HEK293 (cell line): ENCODE measurements around the gene CTCFL.

Experiments
- CTCF ChIA-PET: fragments of 350-600 bp; formaldehyde crosslinking; extraction: SDS; loops from one replicate; lab custom pipeline; 2021; ENCODE audit warnings: antibody characterized with exemption; lab: Yijun Ruan, JAX
- POLR2A ChIA-PET: fragments of 300-600 bp; formaldehyde crosslinking; extraction: SDS; loops from one replicate; lab custom pipeline; 2020; ENCODE audit warnings: antibody characterized with exemption, inconsistent platforms; lab: Yijun Ruan, JAX
- H3K27ac ChIP-seq: fragments of 200-500 bp; sonication (Bioruptor generic); 2 replicates; pipeline ENCODE4 v1.5.1; 2014; ENCODE audit warnings: low read depth, low read length, control low read depth, inconsistent platforms; ENCODE audit errors: extremely low read depth
- H3K36me3 ChIP-seq, 2 experiments: fragments of 200-500 bp in 1 of 2; sonication (Bioruptor generic) in 1 of 2; 1 replicate in 1 of 2; 2 replicates in 1 of 2; pipeline ENCODE4 v1.5.1; 2014 to 2017; ENCODE audit warnings: inconsistent platforms in 2 of 2, low read length in 2 of 2; ENCODE audit not compliant: control insufficient read depth in 2 of 2, insufficient read depth in 1 of 2
- H3K4me1 ChIP-seq: fragments of 200-500 bp; sonication (Bioruptor generic); 2 replicates; pipeline ENCODE4 v1.5.1; 2014; ENCODE audit warnings: mild to moderate bottlenecking, low read length, inconsistent platforms; ENCODE audit not compliant: control insufficient read depth, insufficient read depth
- H3K4me3 ChIP-seq: 2 replicates; pipeline ENCODE4 v1.5.1; 2011; ENCODE audit warnings: low read depth, mild to moderate bottlenecking, control low read depth, low read length, moderate library complexity
- H3K9me3 ChIP-seq: fragments of 200-500 bp; sonication (Bioruptor generic); 2 replicates; pipeline ENCODE4 v1.5.1; 2014; ENCODE audit warnings: low read depth, low read length, inconsistent platforms; ENCODE audit not compliant: control insufficient read depth, insufficient read depth
- ZBTB17 ChIP-seq: fragments of 450-650 bp; formaldehyde crosslinking; IDR thresholded peaks from 2 replicates; pipeline ENCODE4 v1.5.1; 2016; ENCODE audit warnings: missing biosample characterization, missing genetic modification characterization
- ZFP37 ChIP-seq: fragments of 450-650 bp; formaldehyde crosslinking; IDR thresholded peaks from 2 replicates; pipeline ENCODE4 v1.5.1; 2016; ENCODE audit warnings: missing biosample characterization, missing genetic modification characterization
- ZNF157 ChIP-seq: fragments of 450-650 bp; formaldehyde crosslinking; IDR thresholded peaks from 2 replicates; pipeline ENCODE4 v1.5.1; 2016; ENCODE audit warnings: missing biosample characterization, missing genetic modification characterization
- ZNF184 ChIP-seq: fragments of 450-650 bp; IDR thresholded peaks from 2 replicates; pipeline ENCODE4 v1.5.1; 2018; ENCODE audit warnings: missing biosample characterization, mild to moderate bottlenecking, missing genetic modification characterization
- ZNF223 ChIP-seq: fragments of 450-650 bp; formaldehyde crosslinking; IDR thresholded peaks from 2 replicates; pipeline ENCODE4 v1.5.1; 2016; ENCODE audit warnings: missing biosample characterization, missing genetic modification characterization
- ZNF302 ChIP-seq: fragments of 450-650 bp; formaldehyde crosslinking; IDR thresholded peaks from 2 replicates; pipeline ENCODE4 v1.5.1; 2016; ENCODE audit warnings: missing biosample characterization, missing genetic modification characterization, low read depth
- ZNF391 ChIP-seq: fragments of 450-650 bp; formaldehyde crosslinking; IDR thresholded peaks from 2 replicates; pipeline ENCODE4 v1.5.1; 2016; ENCODE audit warnings: low read depth, missing biosample characterization, missing genetic modification characterization, borderline replicate concordance
- ZNF548 ChIP-seq: fragments of 450-650 bp; formaldehyde crosslinking; IDR thresholded peaks from 2 replicates; pipeline ENCODE4 v1.5.1; 2016; ENCODE audit warnings: missing biosample characterization, missing genetic modification characterization
- ZNF654 ChIP-seq: fragments of 450-650 bp; formaldehyde crosslinking; IDR thresholded peaks from 2 replicates; pipeline ENCODE4 v1.5.1; 2016; ENCODE audit warnings: low read depth, missing biosample characterization, missing genetic modification characterization
- ZNF768 ChIP-seq: fragments of 450-650 bp; formaldehyde crosslinking; IDR thresholded peaks from 2 replicates; pipeline ENCODE4 v1.5.1; 2018; ENCODE audit warnings: missing biosample characterization, mild to moderate bottlenecking, missing genetic modification characterization
- ZNF830 ChIP-seq: fragments of 450-650 bp; IDR thresholded peaks from 2 replicates; pipeline ENCODE4 v1.5.0; 2018; ENCODE audit warnings: missing biosample characterization, missing genetic modification characterization, low read depth, mild to moderate bottlenecking, moderate library complexity
- ZSCAN30 ChIP-seq: fragments of 450-650 bp; IDR thresholded peaks from 2 replicates; pipeline ENCODE4 v1.5.1; 2018; ENCODE audit warnings: missing biosample characterization, mild to moderate bottlenecking, missing genetic modification characterization, moderate library complexity
- TF ChIP-seq, protein P1 (sequence below): fragments of 450-650 bp; formaldehyde crosslinking; IDR thresholded peaks from 2 replicates; pipeline ENCODE4 v1.5.1; 2016; ENCODE audit warnings: missing biosample characterization, missing genetic modification characterization
- TF ChIP-seq, protein P2 (sequence below): fragments of 450-650 bp; formaldehyde crosslinking; IDR thresholded peaks from 2 replicates; pipeline ENCODE4 v1.5.1; 2016; ENCODE audit warnings: missing biosample characterization, missing genetic modification characterization, low read depth
- TF ChIP-seq, protein P3 (sequence below): fragments of 450-650 bp; formaldehyde crosslinking; IDR thresholded peaks from 2 replicates; pipeline ENCODE4 v1.5.1; 2016; ENCODE audit warnings: missing biosample characterization, missing genetic modification characterization

CTCFL gene

DNA sequence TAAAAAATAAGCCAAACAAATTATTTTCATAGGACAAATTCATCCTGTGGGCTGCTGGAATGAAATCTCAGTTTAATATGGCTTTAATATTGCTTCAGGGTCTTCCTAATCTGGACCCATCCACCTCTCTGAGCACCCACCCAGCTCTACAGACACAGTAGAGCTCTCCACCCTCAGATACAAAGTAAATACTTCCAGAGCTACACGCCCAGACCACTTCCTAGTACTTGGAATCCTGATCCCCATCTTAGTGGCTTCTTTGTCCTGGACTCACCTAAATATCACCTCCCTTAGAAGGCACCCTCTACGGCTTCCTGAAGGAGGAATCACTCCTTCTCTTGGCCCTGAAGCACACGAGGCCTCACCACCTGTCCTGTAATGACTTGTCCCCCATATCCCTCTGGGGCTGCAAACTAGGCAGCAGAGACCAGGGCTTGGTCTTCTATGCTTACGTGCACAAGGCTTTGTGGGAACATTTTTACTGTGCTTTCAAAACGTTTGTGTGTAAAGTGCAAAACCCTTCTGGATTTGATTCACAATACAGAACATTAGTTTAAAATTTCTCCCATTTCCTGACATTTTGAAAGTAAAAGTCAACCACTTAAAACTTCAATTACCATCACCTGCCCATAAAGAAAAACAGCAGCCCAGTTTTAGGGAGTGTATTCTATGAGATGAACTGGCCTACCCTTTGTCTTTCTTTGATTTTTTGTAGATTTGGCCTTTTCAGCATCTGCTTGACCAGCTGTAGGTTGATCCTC is 2.4 kb downstream of the CTCFL start:
- no peaks in the 10 kb centered on the region for H3K4me1 ChIP-seq
- no peaks in the 10 kb centered on the region for H3K9me3 ChIP-seq
- H3K27ac ChIP-seq, result no peak overlapping the region
- no peak overlapping the region for H3K4me3 ChIP-seq
- TF ChIP-seq ZNF184 (tag by site-specific recombination) (no peak), ZNF768 (tag by site-specific recombination) (no peak), ZNF391 (no peak), ZFP37 (tag by site-specific recombination) (no peak), ZNF223 (tag by site-specific recombination) (no peak), ZBTB17 (tag by site-specific recombination) (no peak)
- TF ChIP-seq, protein P1, sequence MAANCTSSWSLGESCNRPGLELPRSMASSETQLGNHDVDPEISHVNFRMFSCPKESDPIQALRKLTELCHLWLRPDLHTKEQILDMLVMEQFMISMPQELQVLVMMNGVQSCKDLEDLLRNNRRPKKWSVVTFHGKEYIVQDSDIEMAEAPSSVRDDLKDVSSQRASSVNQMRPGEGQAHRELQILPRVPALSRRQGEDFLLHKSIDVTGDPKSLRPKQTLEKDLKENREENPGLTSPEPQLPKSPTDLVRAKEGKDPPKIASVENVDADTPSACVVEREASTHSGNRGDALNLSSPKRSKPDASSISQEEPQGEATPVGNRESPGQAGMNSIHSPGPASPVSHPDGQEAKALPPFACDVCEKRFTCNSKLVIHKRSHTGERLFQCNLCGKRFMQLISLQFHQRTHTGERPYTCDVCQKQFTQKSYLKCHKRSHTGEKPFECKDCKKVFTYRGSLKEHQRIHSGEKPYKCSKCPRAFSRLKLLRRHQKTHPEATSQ (tag by site-specific recombination), result no peak
- TF ChIP-seq, protein P2, sequence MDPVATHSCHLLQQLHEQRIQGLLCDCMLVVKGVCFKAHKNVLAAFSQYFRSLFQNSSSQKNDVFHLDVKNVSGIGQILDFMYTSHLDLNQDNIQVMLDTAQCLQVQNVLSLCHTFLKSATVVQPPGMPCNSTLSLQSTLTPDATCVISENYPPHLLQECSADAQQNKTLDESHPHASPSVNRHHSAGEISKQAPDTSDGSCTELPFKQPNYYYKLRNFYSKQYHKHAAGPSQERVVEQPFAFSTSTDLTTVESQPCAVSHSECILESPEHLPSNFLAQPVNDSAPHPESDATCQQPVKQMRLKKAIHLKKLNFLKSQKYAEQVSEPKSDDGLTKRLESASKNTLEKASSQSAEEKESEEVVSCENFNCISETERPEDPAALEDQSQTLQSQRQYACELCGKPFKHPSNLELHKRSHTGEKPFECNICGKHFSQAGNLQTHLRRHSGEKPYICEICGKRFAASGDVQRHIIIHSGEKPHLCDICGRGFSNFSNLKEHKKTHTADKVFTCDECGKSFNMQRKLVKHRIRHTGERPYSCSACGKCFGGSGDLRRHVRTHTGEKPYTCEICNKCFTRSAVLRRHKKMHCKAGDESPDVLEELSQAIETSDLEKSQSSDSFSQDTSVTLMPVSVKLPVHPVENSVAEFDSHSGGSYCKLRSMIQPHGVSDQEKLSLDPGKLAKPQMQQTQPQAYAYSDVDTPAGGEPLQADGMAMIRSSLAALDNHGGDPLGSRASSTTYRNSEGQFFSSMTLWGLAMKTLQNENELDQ (tag by site-specific recombination), result no peak
- ChIA-PET CTCF (interaction anchor here (0.5 to 1.6 kb wide), 8 partner anchors 9 to 947 kb away, joined by 3 to 6 read pairs (median 3); no protein-coding TSS in a partner anchor), POLR2A (no interaction called here)
- no peaks in the 10 kb centered on the region for H3K36me3 ChIP-seq

DNA sequence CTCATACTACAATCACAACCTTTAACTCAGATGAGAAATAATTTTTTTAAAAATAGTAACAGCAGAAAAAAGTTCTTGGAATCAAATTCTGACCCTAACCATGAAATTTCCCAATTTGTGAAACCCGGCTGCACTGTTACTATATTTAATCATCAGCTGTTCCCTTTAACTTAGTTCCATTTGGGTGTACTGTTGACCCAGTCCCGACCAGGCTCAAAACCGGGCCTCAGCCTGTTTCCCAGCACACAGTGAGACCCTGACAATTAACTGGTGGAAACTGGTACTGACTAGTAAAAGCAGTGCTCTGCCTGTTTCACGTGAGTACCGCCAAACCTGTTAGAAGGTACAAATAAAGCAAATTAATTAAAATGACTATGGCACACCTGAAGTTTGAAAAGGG is 7.0 kb downstream of the CTCFL start:
- Histone ChIP-seq H3K27ac (no peak overlapping the region), H3K9me3 (no peaks in the 10 kb centered on the region), H3K36me3 (no peaks in the 10 kb centered on the region), H3K4me1 (no peaks in the 10 kb centered on the region), H3K4me3 (no peak overlapping the region)
- CTCF ChIA-PET, result interaction anchor here (0.5 to 8.9 kb wide), 7 partner anchors 9 to 1939 kb away, joined by 3 to 124 read pairs (median 5); no protein-coding TSS in a partner anchor
- TF ChIP-seq ZNF830 (tag by site-specific recombination) (no peak), ZNF548 (tag by site-specific recombination) (no peak), ZNF157 (peak; percentile 85), ZFP37 (tag by site-specific recombination) (no peak)
- POLR2A ChIA-PET, result no interaction called here

DNA sequence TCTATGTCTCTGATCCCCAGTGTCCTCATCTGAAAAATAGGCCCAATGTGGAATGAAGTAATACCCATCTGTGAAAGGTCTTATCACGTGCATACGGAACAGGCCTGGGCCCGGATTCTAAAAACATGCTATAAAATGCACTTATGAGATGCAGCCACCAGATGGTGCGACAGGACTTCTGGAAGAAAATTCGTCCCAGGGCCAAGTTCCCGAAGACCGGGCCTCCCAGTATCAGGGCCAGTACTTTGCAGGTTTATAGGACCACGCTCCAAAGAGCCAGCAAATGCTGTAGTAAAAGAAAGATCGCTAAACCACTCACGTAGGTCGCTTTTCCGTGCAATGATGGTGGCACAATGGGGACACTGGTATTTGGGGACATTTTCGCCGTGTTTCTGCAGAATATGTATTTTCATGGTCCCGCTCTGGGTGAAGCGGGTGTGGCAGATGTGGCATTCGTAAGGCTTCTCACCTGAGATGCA is 10.6 kb downstream of the CTCFL start:
- TF ChIP-seq, protein P3, sequence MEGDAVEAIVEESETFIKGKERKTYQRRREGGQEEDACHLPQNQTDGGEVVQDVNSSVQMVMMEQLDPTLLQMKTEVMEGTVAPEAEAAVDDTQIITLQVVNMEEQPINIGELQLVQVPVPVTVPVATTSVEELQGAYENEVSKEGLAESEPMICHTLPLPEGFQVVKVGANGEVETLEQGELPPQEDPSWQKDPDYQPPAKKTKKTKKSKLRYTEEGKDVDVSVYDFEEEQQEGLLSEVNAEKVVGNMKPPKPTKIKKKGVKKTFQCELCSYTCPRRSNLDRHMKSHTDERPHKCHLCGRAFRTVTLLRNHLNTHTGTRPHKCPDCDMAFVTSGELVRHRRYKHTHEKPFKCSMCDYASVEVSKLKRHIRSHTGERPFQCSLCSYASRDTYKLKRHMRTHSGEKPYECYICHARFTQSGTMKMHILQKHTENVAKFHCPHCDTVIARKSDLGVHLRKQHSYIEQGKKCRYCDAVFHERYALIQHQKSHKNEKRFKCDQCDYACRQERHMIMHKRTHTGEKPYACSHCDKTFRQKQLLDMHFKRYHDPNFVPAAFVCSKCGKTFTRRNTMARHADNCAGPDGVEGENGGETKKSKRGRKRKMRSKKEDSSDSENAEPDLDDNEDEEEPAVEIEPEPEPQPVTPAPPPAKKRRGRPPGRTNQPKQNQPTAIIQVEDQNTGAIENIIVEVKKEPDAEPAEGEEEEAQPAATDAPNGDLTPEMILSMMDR (tag by site-specific recombination), result peak; percentile 55
- peak; percentile 84 for TF ChIP-seq ZNF654
- TF ChIP-seq ZSCAN30 (tag by site-specific recombination), result 0 out of 2 replicates have a peak, but pooled peaks have one; percentile 61
- TF ChIP-seq ZNF302 (tag by site-specific recombination), result no peak
- H3K36me3 ChIP-seq, result no peaks in the 10 kb centered on the region
- no peaks in the 10 kb centered on the region for H3K4me1 ChIP-seq
- CTCF ChIA-PET, result interaction anchor here (0.8 to 8.9 kb wide), 6 partner anchors 9 to 101 kb away, joined by 3 to 124 read pairs (median 3); no protein-coding TSS in a partner anchor
- POLR2A ChIA-PET, result no interaction called here
- H3K27ac ChIP-seq, result no peak overlapping the region
- H3K4me3 ChIP-seq, result no peak overlapping the region
- H3K9me3 ChIP-seq, result no peaks in the 10 kb centered on the region
